PC-9 (cell line): Measurements from ENCODE around the gene DYSF. TPM values are rescaled to one million over a fixed set of nuclear protein-coding genes. Genes with fewer than 3 reads are reported as not detected.

Source experiments
- BruUV-seq: library from RNA; stranded (reverse); fragments of 400-500 nt; replicated peaks from 2 replicates; lab custom pipeline; 2021; lab: Mats Ljungman, UMichigan
- CTCF ChIA-PET: fragments of 300-600 bp; sonication (Branson Sonifier 250); formaldehyde crosslinking; loops from one replicate; lab custom pipeline; 2022; ENCODE audit warnings: antibody characterized with exemption; lab: Charles Lee
- POLR2A ChIA-PET: fragments of 300-600 bp; sonication (Branson Sonifier 250); formaldehyde crosslinking; loops from one replicate; lab custom pipeline; 2022; ENCODE audit warnings: antibody characterized with exemption; ENCODE audit not compliant: unreplicated experiment; lab: Charles Lee
- DNase-seq, 2 experiments: peaks; one replicate each; pipeline versions ENCODE4 v3.0.0 to v3.0.0-alpha.2; 2015 to 2022; ENCODE audit warnings: mixed read lengths in 1 of 2
- H2AFZ ChIP-seq: fragments of 200-600 bp; sonication (generic); 2 replicates; pipeline ENCODE4 v1.8.1; 2017; ENCODE audit warnings: antibody characterized with exemption
- H3F3A ChIP-seq: fragments of 200-600 bp; sonication (generic); 2 replicates; pipeline ENCODE4 v1.8.1; 2017; ENCODE audit warnings: antibody characterized with exemption, mild to moderate bottlenecking, low read depth; ENCODE audit not compliant: insufficient read depth
- H3K27ac ChIP-seq: fragments of 200-600 bp; sonication (generic); 2 replicates; pipeline ENCODE4 v1.6.1; 2016; ENCODE audit warnings: mixed run types
- H3K27me3 ChIP-seq: fragments of 200-600 bp; sonication (generic); 2 replicates; pipeline ENCODE4 v1.6.1; 2016; ENCODE audit warnings: low read depth, mixed run types; ENCODE audit not compliant: insufficient read depth
- H3K36me3 ChIP-seq: fragments of 200-600 bp; sonication (generic); 2 replicates; pipeline ENCODE4 v1.6.1; 2016; ENCODE audit warnings: low read depth, mixed run types
- H3K4me1 ChIP-seq: fragments of 200-600 bp; sonication (generic); replicated peaks from 2 replicates; pipeline ENCODE4 v1.6.1; 2016; ENCODE audit warnings: mixed run types; ENCODE audit not compliant: insufficient read depth
- H3K4me2 ChIP-seq: fragments of 200-600 bp; sonication (generic); 2 replicates; pipeline ENCODE4 v1.6.1; 2017; ENCODE audit warnings: mixed run types
- H3K4me3 ChIP-seq: fragments of 200-600 bp; sonication (generic); 2 replicates; pipeline ENCODE4 v1.6.1; 2016; ENCODE audit warnings: mixed run types
- H3K79me2 ChIP-seq: fragments of 200-600 bp; sonication (generic); 2 replicates; pipeline ENCODE4 v1.6.1; 2017; ENCODE audit warnings: low read depth, mixed run types
- H3K9me2 ChIP-seq: fragments of 200-600 bp; sonication (generic); 2 replicates; pipeline ENCODE4 v1.8.1; 2017; ENCODE audit warnings: mild to moderate bottlenecking; ENCODE audit not compliant: insufficient read depth
- H3K9me3 ChIP-seq: fragments of 200-600 bp; sonication (generic); 2 replicates; pipeline ENCODE4 v1.8.1; 2016; ENCODE audit warnings: low read depth; ENCODE audit not compliant: insufficient read depth
- H4K20me1 ChIP-seq: fragments of 200-600 bp; sonication (generic); 2 replicates; pipeline ENCODE4 v1.8.1; 2017; ENCODE audit not compliant: insufficient read depth
- CTCF ChIP-seq: fragments of 200-600 bp; sonication (generic); conservative IDR thresholded peaks from 2 replicates; pipeline ENCODE4 v1.6.1; 2017; ENCODE audit warnings: mixed run types, antibody characterized with exemption, mild to moderate bottlenecking, moderate library complexity
- EZH2 ChIP-seq: fragments of 200-600 bp; sonication (generic); IDR thresholded peaks from 2 replicates; pipeline ENCODE4 v1.8.0; 2017; ENCODE audit warnings: antibody characterized with exemption, low read depth
- intact Hi-C: fragments of 100-400 bp; cut with micrococcal nuclease; formaldehyde crosslinking; loops from one replicate; pipeline ENCODE4 v1.10.0; 2022; ENCODE audit not compliant: unreplicated experiment
- total RNA-seq: library from RNA; stranded (reverse); gene quantifications from 2 replicates; pipeline ENCODE4 v1.2.3, GENCODE V29; 2021

DYSF gene
- total RNA-seq, 1 experiment from 2014 or later: 12.2 TPM

- no peaks in the 10 kb centered on the region for H3K79me2 ChIP-seq
- H3K4me3 ChIP-seq: no peak overlapping the region
- H3F3A ChIP-seq: no peaks in the 10 kb centered on the region
- POLR2A ChIA-PET: no interaction called here
- CTCF ChIA-PET: interaction anchor here (0.6 kb wide), 1 partner anchor 164 kb away, joined by 6 read pairs; no protein-coding TSS in a partner anchor
- DNase-seq: no peak
- no peaks in the 10 kb centered on the region for H3K36me3 ChIP-seq
- no peaks in the 10 kb centered on the region for H3K4me1 ChIP-seq
- H2AFZ ChIP-seq: no peak overlapping the region
- H3K9me2 ChIP-seq: no peaks in the 10 kb centered on the region
- no peaks in the 10 kb centered on the region for H4K20me1 ChIP-seq
- intact Hi-C loops: no loop called here
- no peak for TF ChIP-seq EZH2
- TF ChIP-seq CTCF: no peak
- H3K27ac ChIP-seq: no peak overlapping the region
- H3K27me3 ChIP-seq: no peaks in the 10 kb centered on the region
- BruUV-seq: no TSS peak
- H3K4me2 ChIP-seq: no peak overlapping the region
- H3K9me3 ChIP-seq: no peaks in the 10 kb centered on the region
Measured at GRCh38 chr2:71630454-71631328, 177.3 kb downstream of the DYSF start.

GRCh38 chr2:71631411-71631931, 178.1 kb downstream of the DYSF start:
- Histone ChIP-seq H3K27me3 (no peaks in the 10 kb centered on the region), H3K9me2 (no peaks in the 10 kb centered on the region), H3K36me3 (no peaks in the 10 kb centered on the region), H3K27ac (no peak overlapping the region), H3K4me1 (no peaks in the 10 kb centered on the region), H3F3A (no peaks in the 10 kb centered on the region), H3K4me3 (no peak overlapping the region), H4K20me1 (no peaks in the 10 kb centered on the region), H2AFZ (no peak overlapping the region), H3K9me3 (no peaks in the 10 kb centered on the region), H3K4me2 (no peak overlapping the region), H3K79me2 (no peaks in the 10 kb centered on the region)
- intact Hi-C loops: no loop called here
- no peak for DNase-seq
- POLR2A ChIA-PET: no interaction called here
- CTCF ChIA-PET: no interaction called here
- no peak for TF ChIP-seq CTCF
- no peak for TF ChIP-seq EZH2
- BruUV-seq: no TSS peak

GRCh38 chr2:71633086-71633485, 179.7 kb downstream of the DYSF start:
- H3K79me2 ChIP-seq: no peaks in the 10 kb centered on the region
- ChIA-PET CTCF (no interaction called here), POLR2A (no interaction called here)
- intact Hi-C loops: no loop called here
- H3F3A ChIP-seq: no peaks in the 10 kb centered on the region
- H3K9me3 ChIP-seq: no peaks in the 10 kb centered on the region
- no peak overlapping the region for H2AFZ ChIP-seq
- no peaks in the 10 kb centered on the region for H4K20me1 ChIP-seq
- no TSS peak for BruUV-seq
- no peak for TF ChIP-seq EZH2
- TF ChIP-seq CTCF: no peak
- H3K36me3 ChIP-seq: no peaks in the 10 kb centered on the region
- H3K4me3 ChIP-seq: no peak overlapping the region
- DNase-seq: no peak
- H3K4me1 ChIP-seq: no peaks in the 10 kb centered on the region
- H3K27ac ChIP-seq: no peak overlapping the region
- H3K27me3 ChIP-seq: no peaks in the 10 kb centered on the region
- H3K4me2 ChIP-seq: no peak overlapping the region
- H3K9me2 ChIP-seq: no peaks in the 10 kb centered on the region
